Peyer's patch (tissue), 4 donors: ENCODE measurements around the gene TEX264.
"Not testable (repeated sequence)": the region's sequence is repeated elsewhere in the genome, so short reads cannot be mapped to it uniquely, and the experiment has no call there.

Experiments
- CTCF ChIP-seq, 6 experiments: fragments of 450-650 bp in 4 of 6; fragments of 200-600 bp in 2 of 6; sonication (generic) in 1 of 6; IDR thresholded peaks; one replicate each; pipeline ENCODE4 v1.5.1; 2017 to 2019; ENCODE audit warnings: antibody characterized with exemption in 6 of 6, mild to moderate bottlenecking in 3 of 6, moderate library complexity in 1 of 6
- POLR2A ChIP-seq, 2 donors: fragments of 450-650 bp; IDR thresholded peaks; one replicate each; pipeline ENCODE4 v1.5.1; 2017; ENCODE audit warnings: antibody characterized with exemption in 2 of 2, mild to moderate bottlenecking in 2 of 2, moderate library complexity in 2 of 2

DNA sequence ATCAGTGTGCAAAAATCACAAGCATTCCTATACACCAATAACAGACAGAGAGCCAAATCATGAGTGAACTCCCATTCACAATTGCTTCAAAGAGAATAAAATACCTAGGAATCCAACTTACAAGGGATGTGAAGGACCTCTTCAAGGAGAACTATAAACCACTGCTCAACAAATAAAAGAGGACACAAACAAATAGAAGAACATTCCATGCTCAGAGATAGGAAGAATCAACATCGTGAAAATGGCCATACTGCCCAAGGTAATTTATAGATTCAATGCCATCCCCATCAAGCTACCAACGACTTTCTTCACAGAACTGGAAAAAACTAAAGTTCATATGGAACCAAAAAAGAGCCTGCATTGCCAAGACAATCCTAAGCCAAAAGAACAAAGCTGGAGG, 18.9 kb upstream of the TEX264 start:
- not testable (repeated sequence) for TF ChIP-seq POLR2A, CTCF (IDR thresholded peaks at IDR 0.05)
